Measurements from ENCODE around the gene PARN.

Gene PARN

DNA sequence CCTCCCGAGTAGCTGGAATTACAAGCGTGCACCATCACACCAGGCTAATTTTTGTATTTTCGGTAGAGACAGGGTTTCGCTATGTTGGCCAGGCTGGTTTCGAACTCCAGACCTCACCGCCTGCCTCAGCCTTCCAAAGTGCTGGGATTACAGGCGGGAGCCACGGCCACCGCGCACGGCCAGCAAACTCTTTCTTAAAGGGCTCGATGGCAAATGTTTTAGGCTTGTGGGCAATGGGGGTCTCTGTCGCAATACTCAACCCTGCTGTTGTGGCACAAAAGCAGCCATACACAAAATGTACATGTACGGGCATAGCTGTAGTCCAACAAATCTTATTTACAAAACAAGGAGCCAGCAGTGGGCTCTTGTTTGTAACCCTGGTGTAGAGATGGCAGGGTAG lies 18.4 kb downstream of the PARN start:
- no peak overlapping the region for H3K4ac ChIP-seq (ENCODE audit: low read depth, low read length)
- no peak overlapping the region for H4K8ac ChIP-seq (ENCODE audit: low read depth, low read length)
- no peak overlapping the region for H2BK5ac ChIP-seq (ENCODE audit: low read length)
- no peaks in the 10 kb centered on the region for H3K27me3 ChIP-seq (ENCODE audit: insufficient read depth, low read length, poor library complexity)
- no peak overlapping the region for H2BK120ac ChIP-seq (ENCODE audit: low read depth, low read length)
- DNase-seq = no peak
- no peaks in the 10 kb centered on the region for H3K79me1 ChIP-seq (ENCODE audit: low read length)
- no peak overlapping the region for H3K23ac ChIP-seq (ENCODE audit: low read length)
- no peak overlapping the region for H2AK5ac ChIP-seq (ENCODE audit: low read length)
- H3K4me2 ChIP-seq (ENCODE audit: low read length) = no peak overlapping the region
- no peak overlapping the region for H3K9ac ChIP-seq (ENCODE audit: low read length)
- no peak overlapping the region for H3K18ac ChIP-seq (ENCODE audit: low read length)
- H3K79me2 ChIP-seq (ENCODE audit: control insufficient read depth, insufficient read depth, low read length) = no peaks in the 10 kb centered on the region
- no peak overlapping the region for H4K5ac ChIP-seq (ENCODE audit: low read length)
- no peak overlapping the region for H2BK15ac ChIP-seq (replicated peaks; ENCODE audit: low read depth)
- no peaks in the 10 kb centered on the region for H3K4me1 ChIP-seq (ENCODE audit: control insufficient read depth, low read depth, low read length)
- H3K36me3 ChIP-seq (ENCODE audit: control insufficient read depth, insufficient read depth, low read length) = peaks cover 8% of the 10 kb centered on the region
- H3K27ac ChIP-seq (ENCODE audit: low read depth, low read length) = no peak overlapping the region
- WGBS (ENCODE audit: extremely low coverage, insufficient coverage, low lambda C conversion rate) = no CpG with 5 or more reads among the region's 14 CpGs
- no peak overlapping the region for H3K56ac ChIP-seq (ENCODE audit: low read length)
- no peak overlapping the region for H3K4me3 ChIP-seq (ENCODE audit: low read length)

DNA sequence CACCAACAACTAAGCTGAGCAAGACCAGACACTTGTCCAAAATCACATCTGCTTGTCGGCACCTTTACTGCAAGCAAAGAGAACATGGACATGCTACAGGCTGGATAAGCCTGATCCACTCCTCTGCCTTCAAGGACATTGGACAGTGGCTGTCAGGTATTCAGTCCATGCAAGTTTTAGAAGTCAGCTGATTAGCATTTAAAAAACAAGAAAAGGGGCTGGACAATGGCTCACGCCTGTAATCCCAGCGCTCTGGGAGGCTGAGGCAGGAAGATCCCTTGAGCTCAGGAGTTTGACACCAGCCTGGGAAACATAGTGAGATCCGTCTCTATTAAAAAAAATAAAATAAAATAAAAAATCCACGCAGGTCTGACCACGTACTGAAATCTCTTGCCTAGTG lies 20.3 kb downstream of the PARN start:
- no peak overlapping the region for H2AK5ac ChIP-seq (ENCODE audit: low read length)
- no peaks in the 10 kb centered on the region for H3K4me1 ChIP-seq (ENCODE audit: control insufficient read depth, low read depth, low read length)
- H2BK15ac ChIP-seq (replicated peaks; ENCODE audit: low read depth) = no peak overlapping the region
- H2BK5ac ChIP-seq (ENCODE audit: low read length) = no peak overlapping the region
- H3K18ac ChIP-seq (ENCODE audit: low read length) = no peak overlapping the region
- H3K27me3 ChIP-seq (ENCODE audit: insufficient read depth, low read length, poor library complexity) = no peaks in the 10 kb centered on the region
- H4K5ac ChIP-seq (ENCODE audit: low read length) = no peak overlapping the region
- no peaks in the 10 kb centered on the region for H3K79me2 ChIP-seq (ENCODE audit: control insufficient read depth, insufficient read depth, low read length)
- H2BK120ac ChIP-seq (ENCODE audit: low read depth, low read length) = no peak overlapping the region
- no peak overlapping the region for H3K9ac ChIP-seq (ENCODE audit: low read length)
- H3K23ac ChIP-seq (ENCODE audit: low read length) = no peak overlapping the region
- no peaks in the 10 kb centered on the region for H3K79me1 ChIP-seq (ENCODE audit: low read length)
- no peak overlapping the region for H3K56ac ChIP-seq (ENCODE audit: low read length)
- no peak overlapping the region for H4K8ac ChIP-seq (ENCODE audit: low read depth, low read length)
- H3K4me3 ChIP-seq (ENCODE audit: low read length) = no peak overlapping the region
- peaks cover 8% of the 10 kb centered on the region for H3K36me3 ChIP-seq (ENCODE audit: control insufficient read depth, insufficient read depth, low read length)
- no peak overlapping the region for H3K4me2 ChIP-seq (ENCODE audit: low read length)
- H3K27ac ChIP-seq (ENCODE audit: low read depth, low read length) = no peak overlapping the region
- no CpG with 5 or more reads among the region's 6 CpGs for WGBS (ENCODE audit: extremely low coverage, insufficient coverage, low lambda C conversion rate)
- DNase-seq = no peak
- H3K4ac ChIP-seq (ENCODE audit: low read depth, low read length) = no peak overlapping the region

DNA sequence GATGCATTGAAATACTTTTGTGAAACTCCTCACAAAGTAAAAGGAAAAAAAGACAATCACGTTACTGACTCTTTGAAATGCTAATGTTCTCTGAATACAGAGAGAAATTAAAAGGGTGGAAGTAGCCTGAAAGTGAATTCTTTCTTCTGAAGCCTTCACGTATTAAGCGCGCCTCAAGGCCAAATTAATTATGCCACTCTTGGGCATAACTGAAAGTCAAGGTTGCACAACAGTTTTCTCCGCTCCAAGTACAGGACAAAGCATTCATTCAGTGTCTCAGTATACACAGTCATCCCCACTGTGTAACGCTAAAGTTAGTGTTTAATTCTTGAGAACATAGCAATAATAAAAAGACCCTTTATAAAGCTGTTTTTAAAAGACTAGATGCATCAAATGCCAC lies 21.5 kb downstream of the PARN start:
- Histone ChIP-seq H3K4ac (ENCODE audit: low read depth, low read length) (no peak overlapping the region), H3K4me1 (ENCODE audit: control insufficient read depth, low read depth, low read length) (no peaks in the 10 kb centered on the region), H2BK5ac (ENCODE audit: low read length) (no peak overlapping the region), H3K18ac (ENCODE audit: low read length) (no peak overlapping the region), H2BK120ac (ENCODE audit: low read depth, low read length) (no peak overlapping the region), H3K27ac (ENCODE audit: low read depth, low read length) (no peak overlapping the region), H3K23ac (ENCODE audit: low read length) (no peak overlapping the region), H3K79me1 (ENCODE audit: low read length) (no peaks in the 10 kb centered on the region), H4K8ac (ENCODE audit: low read depth, low read length) (no peak overlapping the region), H3K4me3 (ENCODE audit: low read length) (no peak overlapping the region), H3K36me3 (ENCODE audit: control insufficient read depth, insufficient read depth, low read length) (peaks cover 10% of the 10 kb centered on the region), H3K9ac (ENCODE audit: low read length) (no peak overlapping the region), H3K27me3 (ENCODE audit: insufficient read depth, low read length, poor library complexity) (no peaks in the 10 kb centered on the region), H2AK5ac (ENCODE audit: low read length) (no peak overlapping the region), H4K5ac (ENCODE audit: low read length) (no peak overlapping the region), H3K4me2 (ENCODE audit: low read length) (no peak overlapping the region), H3K79me2 (ENCODE audit: control insufficient read depth, insufficient read depth, low read length) (no peaks in the 10 kb centered on the region), H3K56ac (ENCODE audit: low read length) (no peak overlapping the region), H2BK15ac (replicated peaks; ENCODE audit: low read depth) (no peak overlapping the region)
- no peak for DNase-seq
- no CpG with 5 or more reads among the region's 6 CpGs for WGBS (ENCODE audit: extremely low coverage, insufficient coverage, low lambda C conversion rate)

- no CpG with 5 or more reads among the region's 4 CpGs for WGBS (ENCODE audit: extremely low coverage, insufficient coverage, low lambda C conversion rate)
- H4K5ac ChIP-seq (ENCODE audit: low read length) = no peak overlapping the region
- H3K56ac ChIP-seq (ENCODE audit: low read length) = no peak overlapping the region
- no peak overlapping the region for H2AK5ac ChIP-seq (ENCODE audit: low read length)
- no peak overlapping the region for H2BK120ac ChIP-seq (ENCODE audit: low read depth, low read length)
- DNase-seq = no peak
- no peak overlapping the region for H2BK5ac ChIP-seq (ENCODE audit: low read length)
- H3K4me3 ChIP-seq (ENCODE audit: low read length) = no peak overlapping the region
- H3K36me3 ChIP-seq (ENCODE audit: control insufficient read depth, insufficient read depth, low read length) = peaks cover 14% of the 10 kb centered on the region
- no peak overlapping the region for H2BK15ac ChIP-seq (replicated peaks; ENCODE audit: low read depth)
- no peaks in the 10 kb centered on the region for H3K79me2 ChIP-seq (ENCODE audit: control insufficient read depth, insufficient read depth, low read length)
- no peaks in the 10 kb centered on the region for H3K4me1 ChIP-seq (ENCODE audit: control insufficient read depth, low read depth, low read length)
- no peak overlapping the region for H3K4me2 ChIP-seq (ENCODE audit: low read length)
- no peak overlapping the region for H3K27ac ChIP-seq (ENCODE audit: low read depth, low read length)
- H3K9ac ChIP-seq (ENCODE audit: low read length) = no peak overlapping the region
- no peak overlapping the region for H3K23ac ChIP-seq (ENCODE audit: low read length)
- no peak overlapping the region for H4K8ac ChIP-seq (ENCODE audit: low read depth, low read length)
- no peak overlapping the region for H3K18ac ChIP-seq (ENCODE audit: low read length)
- H3K27me3 ChIP-seq (ENCODE audit: insufficient read depth, low read length, poor library complexity) = no peaks in the 10 kb centered on the region
- H3K4ac ChIP-seq (ENCODE audit: low read depth, low read length) = no peak overlapping the region
- H3K79me1 ChIP-seq (ENCODE audit: low read length) = no peaks in the 10 kb centered on the region
Measured at GRCh38 chr16:14608111-14608566, 21.9 kb downstream of the PARN start.

DNA sequence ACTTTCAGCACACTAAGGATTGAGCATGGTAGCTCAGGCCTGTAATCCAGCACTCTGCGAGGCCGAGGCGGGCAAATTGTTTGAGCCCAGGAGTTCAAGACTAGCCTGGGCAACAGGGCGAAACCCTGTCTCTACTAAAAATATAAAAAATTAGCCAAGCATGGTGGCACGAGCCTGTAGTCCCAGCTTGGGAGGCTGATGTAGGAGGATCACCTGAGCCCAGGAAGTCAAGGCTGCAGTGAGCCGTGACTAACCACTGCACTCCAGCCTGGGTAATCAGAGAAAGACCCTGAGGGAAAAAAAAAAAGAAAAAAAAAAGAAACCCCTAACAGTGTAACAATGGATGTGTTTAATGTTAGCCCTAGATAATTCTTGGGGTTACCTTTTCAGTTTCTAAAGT lies 24.0 kb downstream of the PARN start:
- Histone ChIP-seq H2AK5ac (ENCODE audit: low read length) (no peak overlapping the region), H3K23ac (ENCODE audit: low read length) (no peak overlapping the region), H3K4me2 (ENCODE audit: low read length) (no peak overlapping the region), H3K4me1 (ENCODE audit: control insufficient read depth, low read depth, low read length) (no peaks in the 10 kb centered on the region), H4K5ac (ENCODE audit: low read length) (no peak overlapping the region), H3K4me3 (ENCODE audit: low read length) (no peak overlapping the region), H3K4ac (ENCODE audit: low read depth, low read length) (no peak overlapping the region), H3K27ac (ENCODE audit: low read depth, low read length) (no peak overlapping the region), H3K79me2 (ENCODE audit: control insufficient read depth, insufficient read depth, low read length) (no peaks in the 10 kb centered on the region), H3K36me3 (ENCODE audit: control insufficient read depth, insufficient read depth, low read length) (peaks cover 18% of the 10 kb centered on the region), H2BK15ac (replicated peaks; ENCODE audit: low read depth) (no peak overlapping the region), H2BK5ac (ENCODE audit: low read length) (no peak overlapping the region), H3K9ac (ENCODE audit: low read length) (no peak overlapping the region), H3K79me1 (ENCODE audit: low read length) (no peaks in the 10 kb centered on the region), H2BK120ac (ENCODE audit: low read depth, low read length) (no peak overlapping the region), H3K18ac (ENCODE audit: low read length) (no peak overlapping the region), H3K27me3 (ENCODE audit: insufficient read depth, low read length, poor library complexity) (no peaks in the 10 kb centered on the region), H3K56ac (ENCODE audit: low read length) (no peak overlapping the region), H4K8ac (ENCODE audit: low read depth, low read length) (no peak overlapping the region)
- WGBS (ENCODE audit: extremely low coverage, insufficient coverage, low lambda C conversion rate) = no CpG with 5 or more reads among the region's 6 CpGs
- no peak for DNase-seq

- Histone ChIP-seq H3K27me3 (ENCODE audit: insufficient read depth, low read length, poor library complexity) (no peaks in the 10 kb centered on the region), H3K18ac (ENCODE audit: low read length) (no peak overlapping the region), H4K8ac (ENCODE audit: low read depth, low read length) (no peak overlapping the region), H3K4ac (ENCODE audit: low read depth, low read length) (no peak overlapping the region), H3K4me3 (ENCODE audit: low read length) (no peak overlapping the region), H2AK5ac (ENCODE audit: low read length) (no peak overlapping the region), H3K4me2 (ENCODE audit: low read length) (no peak overlapping the region), H4K5ac (ENCODE audit: low read length) (no peak overlapping the region), H3K4me1 (ENCODE audit: control insufficient read depth, low read depth, low read length) (no peaks in the 10 kb centered on the region), H2BK15ac (replicated peaks; ENCODE audit: low read depth) (no peak overlapping the region), H3K56ac (ENCODE audit: low read length) (no peak overlapping the region), H2BK5ac (ENCODE audit: low read length) (no peak overlapping the region), H3K9ac (ENCODE audit: low read length) (no peak overlapping the region), H3K23ac (ENCODE audit: low read length) (no peak overlapping the region), H3K27ac (ENCODE audit: low read depth, low read length) (no peak overlapping the region), H3K79me2 (ENCODE audit: control insufficient read depth, insufficient read depth, low read length) (no peaks in the 10 kb centered on the region), H2BK120ac (ENCODE audit: low read depth, low read length) (no peak overlapping the region), H3K79me1 (ENCODE audit: low read length) (no peaks in the 10 kb centered on the region), H3K36me3 (ENCODE audit: control insufficient read depth, insufficient read depth, low read length) (peaks cover 14% of the 10 kb centered on the region)
- DNase-seq = no peak
- WGBS (ENCODE audit: extremely low coverage, insufficient coverage, low lambda C conversion rate) = no CpG with 5 or more reads among the region's 6 CpGs
Measured at GRCh38 chr16:14602443-14602963, 27.6 kb downstream of the PARN start.

Data from mesendoderm (in vitro differentiated cells).